Stimulated activated CD4-positive, alpha-beta T cell treated with anti-CD3 and anti-CD28 coated beads, TNF-alpha, amount 100 ng/mL, for 48 hours (primary cell): ENCODE measurements around the gene YPEL3.

Experiments used
- DNase-seq, 3 donors: peaks; one replicate each; pipeline ENCODE4 v3.0.0-alpha.2; 2020; ENCODE audit warnings: low read depth in 3 of 3

Gene YPEL3

DNA sequence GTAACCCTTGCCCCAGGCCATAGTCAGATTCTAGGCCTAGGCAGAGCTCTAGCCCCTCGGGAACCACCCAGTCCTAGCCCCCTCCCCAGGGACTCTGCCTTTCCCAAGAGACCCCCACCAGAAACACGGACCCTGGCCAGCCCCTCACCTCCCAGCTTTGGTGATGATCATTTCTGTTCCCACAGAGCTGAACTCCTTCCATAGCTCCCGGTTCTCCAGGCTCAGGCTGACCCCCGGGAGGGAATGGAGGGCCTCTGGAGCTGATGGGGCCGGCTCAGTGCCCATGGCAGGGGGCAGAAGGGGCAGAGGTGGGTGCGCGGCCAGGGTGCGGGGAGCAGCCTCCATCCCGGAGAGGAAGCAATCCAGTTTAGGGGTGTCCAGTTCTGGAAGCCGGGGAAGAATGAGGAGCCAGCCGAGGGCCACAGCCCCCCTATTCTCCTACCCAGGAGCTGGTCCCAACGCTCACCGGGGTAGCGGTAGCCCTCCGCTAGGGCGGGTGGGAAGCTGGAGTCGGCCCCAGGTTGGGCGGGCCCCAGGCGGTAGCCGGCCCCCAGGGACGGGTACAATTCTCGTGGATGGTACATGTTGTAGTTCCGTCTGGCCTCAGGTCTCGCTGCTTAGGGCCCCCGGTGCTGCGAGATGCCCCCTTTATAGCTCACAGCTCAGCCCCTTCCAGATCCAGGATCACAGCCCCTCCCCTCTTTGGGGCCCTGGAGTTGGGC is 5.2 kb downstream of the YPEL3 start:
- no peak for DNase-seq

DNA sequence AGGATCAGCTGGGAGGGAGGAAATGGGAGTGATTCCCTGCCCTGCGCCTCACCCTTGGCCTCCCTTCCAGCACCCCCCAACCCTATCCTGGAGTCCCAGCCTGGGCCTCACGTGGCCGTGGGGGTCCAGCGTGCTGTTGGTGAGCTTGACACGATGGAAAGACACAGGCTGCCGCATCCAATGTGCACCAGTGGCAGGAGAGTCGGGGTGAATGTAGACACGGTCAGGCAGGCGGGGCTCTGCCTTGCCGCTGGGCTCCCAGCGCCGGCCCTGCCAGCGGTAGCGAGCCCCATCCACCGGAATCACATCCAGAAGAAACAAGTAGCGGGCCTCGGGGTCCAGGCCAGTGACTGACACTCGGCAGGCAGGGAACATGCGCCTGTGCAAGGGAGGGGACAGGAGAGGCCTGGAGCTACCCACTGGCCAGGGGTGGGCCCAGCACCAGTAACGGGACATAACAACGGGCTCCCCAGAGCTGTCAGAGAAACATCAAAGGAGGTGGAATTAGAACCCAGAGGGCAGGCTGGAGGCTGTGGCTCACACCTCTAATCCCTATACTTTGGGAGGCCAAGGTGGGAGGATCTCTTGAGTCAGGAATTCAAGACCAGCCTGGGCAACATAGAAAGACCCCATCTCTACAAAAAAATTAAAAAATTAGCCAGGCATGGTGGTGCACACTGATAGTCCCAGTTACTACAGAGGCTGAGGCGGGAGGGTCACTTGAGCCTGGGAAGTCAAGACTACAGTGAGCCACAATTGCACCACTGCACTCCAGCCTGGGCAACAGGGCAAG is 7.0 kb downstream of the YPEL3 start:
- no peak for DNase-seq

DNA sequence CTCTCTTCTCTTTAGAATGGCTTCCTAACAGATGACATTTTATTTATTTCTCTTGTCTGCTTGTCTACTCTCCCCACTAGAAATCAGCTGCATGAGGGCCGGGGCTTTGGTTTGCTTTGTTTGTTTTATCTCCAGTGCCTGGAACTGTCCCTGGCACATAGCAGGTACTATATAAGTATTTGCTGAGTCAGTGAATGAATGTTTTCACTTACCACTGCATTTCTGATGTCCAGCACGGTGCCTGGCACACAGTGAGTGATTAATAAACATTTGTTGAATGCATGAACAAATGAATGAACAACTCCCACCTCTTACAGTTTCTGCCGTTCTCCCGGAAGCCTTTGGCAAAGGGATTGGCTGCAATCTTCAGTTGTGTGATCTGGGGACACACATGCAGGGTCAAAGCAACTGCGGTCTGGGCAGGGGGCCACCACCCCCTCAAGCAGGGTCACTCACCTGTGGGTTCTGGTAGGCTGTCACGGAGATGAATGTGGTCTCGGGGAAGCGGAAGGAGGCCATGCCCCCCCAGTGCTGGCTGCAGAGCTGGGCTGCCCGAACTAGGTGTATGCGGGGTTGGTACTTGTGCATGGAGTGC is 7.7 kb downstream of the YPEL3 start:
- DNase-seq: no peak

DNA sequence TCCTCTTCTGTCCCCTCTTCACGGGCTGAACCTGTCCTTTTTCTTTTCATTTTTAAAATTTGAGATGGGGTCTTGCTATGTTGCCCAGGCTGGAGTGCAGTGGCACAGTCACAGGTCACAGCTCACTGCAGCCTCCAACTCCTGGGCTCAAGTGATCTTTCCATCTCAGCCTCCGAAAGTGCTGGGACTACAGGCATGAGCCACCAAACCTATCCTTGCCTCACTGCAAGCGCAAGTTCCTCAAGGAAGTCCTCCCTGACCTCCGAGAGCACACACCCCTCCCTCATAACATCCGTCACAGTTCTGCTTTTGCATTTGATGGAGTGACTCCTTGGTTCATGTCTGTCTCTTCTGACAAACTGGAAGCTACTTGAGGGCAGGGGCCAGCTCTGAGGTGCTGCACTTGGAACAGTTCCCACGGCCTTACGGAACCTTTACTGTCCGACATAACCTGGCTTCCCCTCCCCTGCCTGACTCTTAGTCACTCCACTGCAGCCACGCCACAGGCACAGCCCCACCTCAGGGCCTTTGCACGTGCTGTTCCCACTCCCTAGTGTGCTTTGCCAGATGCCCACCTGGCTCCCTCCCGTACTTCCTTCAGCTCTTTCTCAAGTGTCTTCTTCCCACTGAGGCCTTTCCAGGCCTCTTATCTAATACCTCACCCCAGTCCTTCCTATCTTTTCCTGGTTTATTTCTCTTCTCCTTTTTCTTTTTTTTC is 8.7 kb downstream of the YPEL3 start:
- DNase-seq: no peak

DNA sequence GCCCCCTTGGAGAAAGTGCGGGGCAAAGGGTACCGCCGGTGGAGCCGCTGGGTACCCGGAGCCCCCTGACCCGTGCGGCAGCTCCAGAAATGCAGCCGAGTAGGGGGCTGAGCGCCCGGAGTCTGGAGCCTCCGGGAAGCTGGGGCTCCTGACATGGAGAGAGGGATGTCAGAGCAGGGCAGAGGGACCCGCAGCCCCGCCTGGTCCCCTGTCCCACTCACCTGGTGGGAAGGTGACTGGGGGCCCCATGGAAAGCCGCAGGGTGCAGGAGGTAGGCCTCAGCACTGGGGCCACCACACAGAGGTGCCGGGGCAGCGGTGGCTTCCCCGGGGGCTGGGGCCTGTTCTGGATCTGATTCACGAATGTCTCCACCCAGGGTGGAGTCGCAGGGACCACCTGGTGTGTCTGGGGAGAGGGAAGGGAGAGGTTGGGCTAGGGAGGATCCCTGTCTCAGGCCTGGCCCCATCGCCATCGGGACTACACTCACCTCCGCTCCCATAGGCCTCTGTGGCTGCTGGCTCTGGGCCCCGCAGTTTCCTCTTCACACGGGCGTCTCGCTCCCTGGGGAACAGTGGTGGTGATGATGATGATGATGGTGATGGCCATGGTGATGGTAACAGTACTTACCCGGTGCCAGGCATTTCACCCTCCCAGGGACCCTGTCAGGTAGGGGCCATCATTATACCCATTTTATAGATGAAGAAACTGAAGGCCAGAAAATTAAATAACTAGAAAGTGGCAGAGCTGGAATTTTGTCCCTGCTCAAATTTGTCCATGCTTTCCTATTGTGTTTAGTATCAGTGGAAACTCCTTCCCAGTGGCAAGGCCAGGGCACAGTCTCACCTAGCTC is 9.5 kb downstream of the YPEL3 start:
- no peak for DNase-seq

DNA sequence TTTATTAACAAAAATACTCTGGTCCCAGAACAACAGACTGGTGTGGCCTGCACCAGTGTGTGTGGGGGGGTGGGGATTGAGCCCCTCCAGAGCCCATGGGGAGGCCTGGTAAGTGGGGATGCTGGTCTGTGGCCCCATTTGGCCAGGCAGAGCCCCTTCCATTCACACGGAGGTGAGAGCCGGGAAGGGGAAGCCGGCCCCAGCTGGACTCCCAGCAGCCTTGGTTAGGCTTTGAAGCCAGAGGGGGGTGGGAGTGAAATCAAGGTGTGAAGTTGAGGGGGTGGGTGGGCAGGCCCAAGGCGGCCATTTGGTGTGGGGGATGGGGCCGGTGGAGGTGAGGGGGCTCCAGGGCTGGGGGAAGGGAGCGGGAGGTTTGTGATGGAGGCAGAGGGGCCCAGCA is 10.2 kb downstream of the YPEL3 start:
- no peak for DNase-seq

DNA sequence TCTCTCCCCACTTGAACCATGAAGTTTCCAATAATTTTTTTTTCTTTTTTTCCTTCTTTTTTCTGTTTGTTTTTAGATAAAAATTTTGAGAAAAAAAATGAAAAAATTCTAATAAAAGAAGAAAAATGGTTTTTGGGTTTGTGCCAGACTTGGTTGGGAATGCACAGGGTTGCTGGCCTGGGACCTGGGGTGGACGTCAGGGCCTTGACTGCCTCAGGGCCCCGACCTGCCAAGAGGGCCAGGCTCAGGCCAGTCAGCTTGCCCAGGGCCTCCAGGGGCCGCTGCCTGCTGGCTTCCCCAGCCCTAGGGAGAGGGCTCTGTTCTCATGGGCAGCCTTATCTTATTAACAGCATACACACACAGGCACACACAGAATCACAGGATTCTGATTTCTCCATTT is 10.8 kb downstream of the YPEL3 start:
- DNase-seq: no peak

DNA sequence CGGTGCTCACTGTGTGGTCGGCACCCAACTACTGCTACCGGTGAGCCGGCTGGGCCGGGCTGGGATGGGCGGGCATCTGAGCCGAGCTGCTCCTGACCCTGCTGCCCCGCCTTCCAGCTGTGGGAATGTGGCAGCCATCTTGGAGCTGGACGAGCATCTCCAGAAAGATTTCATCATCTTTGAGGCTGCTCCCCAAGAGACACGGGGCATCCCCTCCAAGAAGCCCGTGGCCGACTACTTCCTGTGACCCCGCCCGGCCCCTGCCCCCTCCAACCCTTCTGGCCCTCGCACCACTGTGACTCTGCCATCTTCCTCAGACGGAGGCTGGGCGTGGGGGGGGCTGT is 11.2 kb downstream of the YPEL3 start:
- DNase-seq: no peak

DNA sequence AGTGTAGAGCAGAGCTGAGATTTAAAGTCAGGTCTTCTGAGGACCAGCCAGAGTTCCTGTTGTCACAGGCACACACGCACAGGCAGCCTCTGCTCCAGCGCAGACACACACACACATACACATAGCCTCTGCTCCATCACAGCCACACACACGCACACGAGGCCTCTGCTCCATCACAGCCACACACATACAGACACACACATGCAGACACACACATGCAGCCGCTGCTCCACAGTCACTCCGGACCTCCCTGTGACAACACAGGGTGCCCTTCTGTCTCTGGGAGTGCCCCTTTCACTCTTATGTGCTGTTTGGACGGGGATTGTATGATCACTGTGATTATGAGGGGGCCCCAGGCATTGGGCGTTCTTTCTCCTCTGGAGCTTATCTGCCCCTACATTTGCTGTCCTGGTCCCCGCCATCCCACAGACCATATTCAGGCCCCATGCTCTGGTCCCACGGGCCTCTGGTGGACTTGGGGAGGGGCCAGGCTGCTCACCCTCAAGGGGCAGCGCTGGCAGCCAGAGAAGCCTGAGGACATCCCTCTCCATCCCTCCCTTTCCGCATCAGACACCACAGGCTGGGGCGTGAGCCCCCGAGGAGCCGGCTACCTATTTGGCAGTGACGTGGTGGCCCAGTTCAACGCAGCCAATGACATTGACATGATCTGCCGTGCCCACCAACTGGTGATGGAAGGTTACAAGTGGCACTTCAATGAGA is 11.8 kb downstream of the YPEL3 start:
- no peak for DNase-seq

DNA sequence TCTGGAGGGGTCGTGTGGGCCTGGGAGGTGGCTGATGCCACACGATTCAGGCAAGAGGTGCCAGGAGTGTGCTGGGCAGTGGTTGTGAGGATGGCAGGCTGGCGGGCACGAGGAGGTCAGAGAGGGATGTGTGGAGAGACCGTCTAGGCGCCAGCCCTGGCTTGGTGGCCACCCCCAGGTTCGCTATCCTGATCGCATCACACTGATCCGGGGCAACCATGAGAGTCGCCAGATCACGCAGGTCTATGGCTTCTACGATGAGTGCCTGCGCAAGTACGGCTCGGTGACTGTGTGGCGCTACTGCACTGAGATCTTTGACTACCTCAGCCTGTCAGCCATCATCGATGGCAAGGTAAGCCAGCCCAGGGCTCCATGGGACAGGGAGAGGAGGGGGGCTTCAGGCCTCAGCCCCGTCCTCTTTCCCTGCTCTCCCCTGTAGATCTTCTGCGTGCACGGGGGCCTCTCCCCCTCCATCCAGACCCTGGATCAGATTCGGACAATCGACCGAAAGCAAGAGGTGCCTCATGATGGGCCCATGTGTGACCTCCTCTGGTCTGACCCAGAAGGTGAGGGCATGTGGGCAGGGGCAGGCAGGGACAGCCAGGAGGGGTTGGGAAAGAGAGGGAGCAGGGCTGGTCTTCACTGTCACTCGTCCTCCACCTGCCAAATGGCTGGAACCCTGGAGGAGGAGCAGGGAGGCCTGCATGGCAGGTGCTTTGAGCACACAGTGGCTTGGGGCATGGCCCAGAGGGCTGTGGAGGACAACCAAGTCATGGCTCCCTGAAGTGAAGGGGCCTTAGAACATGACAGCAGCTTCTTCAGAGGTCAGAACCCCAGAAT is 12.6 kb downstream of the YPEL3 start:
- no peak for DNase-seq

DNA sequence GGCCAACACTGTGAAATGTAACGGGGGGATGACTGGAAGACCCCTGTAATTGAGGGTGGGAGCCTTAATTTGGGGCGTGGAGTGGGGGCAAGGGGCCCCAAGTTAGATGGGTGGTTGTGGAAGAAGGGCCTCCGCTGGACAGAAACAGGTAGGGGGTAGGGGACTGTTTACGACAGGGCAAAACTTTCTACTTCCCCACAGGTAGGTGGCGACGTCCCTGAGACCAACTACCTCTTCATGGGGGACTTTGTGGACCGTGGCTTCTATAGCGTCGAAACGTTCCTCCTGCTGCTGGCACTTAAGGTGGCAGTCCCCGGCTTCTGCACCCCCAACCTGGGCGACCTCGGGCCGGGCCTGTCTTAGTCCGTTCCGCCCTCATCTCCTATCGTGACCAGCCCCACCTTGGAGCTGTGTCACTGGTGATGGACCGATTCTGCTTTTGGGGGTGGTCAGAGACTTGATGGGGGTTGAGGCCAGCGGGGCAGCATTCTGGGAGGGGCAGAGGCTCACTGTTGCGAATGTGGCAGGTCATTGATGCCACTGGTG is 13.4 kb downstream of the YPEL3 start:
- no peak for DNase-seq

DNA sequence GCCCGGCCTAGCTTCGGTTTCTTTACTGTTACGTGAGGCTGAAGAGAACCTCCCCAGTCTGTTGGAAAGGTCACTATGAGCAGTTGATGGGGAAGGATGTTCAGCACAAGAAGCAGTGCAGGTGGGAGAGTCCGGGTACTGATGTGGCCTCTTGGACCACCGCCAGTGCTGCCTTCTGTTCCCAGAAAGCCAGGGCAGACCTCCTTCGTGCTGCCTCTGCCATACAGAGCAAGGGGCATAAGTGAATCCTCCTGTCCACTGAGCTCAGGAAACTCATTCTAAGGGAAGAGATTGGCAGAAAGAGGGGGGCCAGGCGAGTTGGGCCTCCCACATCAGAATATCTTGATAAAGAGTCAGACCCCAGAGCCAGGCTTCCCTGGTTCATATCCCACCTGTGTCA is 16.5 kb downstream of the YPEL3 start:
- no peak for DNase-seq

DNA sequence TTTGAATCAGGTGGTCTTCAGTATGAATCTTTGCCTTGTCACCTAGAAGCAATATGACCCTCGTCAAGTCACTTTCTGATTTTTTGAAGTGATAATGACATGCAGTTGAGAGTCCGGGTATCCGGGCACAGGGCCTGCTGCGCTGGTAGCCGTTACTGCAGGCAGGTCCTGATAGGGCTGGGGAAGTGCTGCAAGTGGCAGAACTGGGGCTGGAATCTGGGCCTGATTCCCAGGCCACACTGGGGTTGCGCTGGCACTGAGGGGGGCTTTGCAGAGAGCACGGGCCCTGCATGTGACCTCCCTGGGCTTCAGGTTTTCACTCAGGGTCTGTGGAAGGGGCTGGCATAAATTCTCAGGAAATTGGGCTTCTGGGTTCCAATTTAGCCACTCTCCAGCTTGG is 17.3 kb downstream of the YPEL3 start:
- DNase-seq: no peak

DNA sequence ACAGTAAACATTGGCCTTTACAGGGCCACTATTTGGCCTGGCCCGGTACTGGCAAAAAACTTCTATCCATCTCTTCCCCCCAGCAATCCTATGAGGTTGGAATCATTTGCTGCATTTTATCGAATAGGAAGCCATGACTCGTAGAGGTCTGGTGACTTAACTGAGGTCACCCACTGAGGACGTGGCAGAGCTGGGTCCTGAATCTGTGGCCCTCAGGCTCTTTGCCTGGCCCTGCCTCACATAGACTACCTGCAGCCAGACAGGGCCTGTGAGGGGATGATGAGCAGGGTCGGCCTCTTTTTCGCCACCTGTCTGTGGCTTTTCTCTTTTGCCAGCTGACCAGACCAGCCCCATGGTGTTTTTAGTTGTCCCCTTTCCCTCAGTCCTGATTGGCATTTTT is 18.4 kb downstream of the YPEL3 start:
- no peak for DNase-seq

DNA sequence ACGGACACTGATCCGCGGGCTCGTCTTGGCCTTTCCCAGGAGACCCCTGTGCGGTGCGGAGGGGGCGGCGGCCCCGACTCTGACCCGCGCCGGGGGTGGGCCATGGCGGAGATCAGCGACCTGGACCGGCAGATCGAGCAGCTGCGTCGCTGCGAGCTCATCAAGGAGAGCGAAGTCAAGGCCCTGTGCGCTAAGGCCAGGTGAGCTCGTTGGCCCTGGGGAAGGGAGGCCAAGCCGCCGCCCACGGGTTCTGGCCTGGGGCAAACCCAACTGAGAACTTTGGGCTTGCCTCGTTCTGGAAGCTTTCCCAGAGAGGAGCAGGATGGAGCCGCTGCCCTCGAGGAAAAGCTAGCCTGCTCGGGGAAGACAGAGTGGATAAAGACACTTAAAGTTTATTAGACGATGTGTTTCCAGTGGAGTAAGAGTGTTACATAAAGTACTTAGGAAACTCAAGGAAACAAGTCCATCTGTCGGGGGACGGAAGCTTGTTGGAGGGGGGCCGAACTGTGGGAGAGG is 19.7 kb downstream of the YPEL3 start:
- no peak for DNase-seq

DNA sequence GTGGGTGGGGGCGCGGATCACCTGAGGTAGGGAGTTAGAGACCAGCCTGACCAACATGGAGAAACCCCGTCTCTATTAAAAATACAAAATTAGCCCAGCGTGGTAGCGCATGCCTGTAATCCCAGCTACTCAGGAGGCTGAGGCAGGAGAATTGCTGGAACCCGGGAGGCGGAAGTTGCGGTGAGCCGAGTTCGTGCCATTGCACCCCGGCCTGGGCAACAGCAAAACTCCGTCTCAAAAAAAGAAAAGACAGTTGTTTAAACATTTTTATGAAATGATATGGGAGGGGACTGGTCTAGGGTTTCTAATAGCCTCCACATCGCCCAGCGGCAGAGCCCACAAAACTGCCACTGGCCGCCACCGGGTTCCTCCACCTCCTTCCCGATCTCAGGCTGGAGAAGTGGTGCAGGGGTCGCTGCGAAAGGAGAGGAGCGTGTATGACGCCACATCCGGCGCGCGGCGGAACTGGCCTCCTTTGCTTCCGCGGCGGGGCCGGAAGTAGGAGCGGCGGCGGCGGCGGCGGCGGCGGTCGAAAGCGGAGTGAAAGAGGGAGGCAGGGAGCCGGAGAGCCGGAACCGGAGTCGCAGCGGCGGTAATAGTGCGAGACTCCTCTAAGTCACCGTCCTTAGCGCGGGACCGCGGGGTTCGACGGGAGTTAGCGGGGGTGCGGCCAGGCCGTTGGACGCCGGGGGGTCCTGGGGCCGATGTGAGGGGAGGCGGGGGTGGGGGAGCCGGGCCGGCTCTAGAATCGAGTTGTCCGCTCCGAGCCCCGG is 20.3 kb downstream of the YPEL3 start, which contains the start of gene PPP4C:
Gene PPP4C (plus strand): TSS at position 492 of the 773 bp plus-strand sequence. CDS start 384 bp downstream, outside the sequence.
- DNase-seq: peak; percentile 71 to 90 (median 86)

DNA sequence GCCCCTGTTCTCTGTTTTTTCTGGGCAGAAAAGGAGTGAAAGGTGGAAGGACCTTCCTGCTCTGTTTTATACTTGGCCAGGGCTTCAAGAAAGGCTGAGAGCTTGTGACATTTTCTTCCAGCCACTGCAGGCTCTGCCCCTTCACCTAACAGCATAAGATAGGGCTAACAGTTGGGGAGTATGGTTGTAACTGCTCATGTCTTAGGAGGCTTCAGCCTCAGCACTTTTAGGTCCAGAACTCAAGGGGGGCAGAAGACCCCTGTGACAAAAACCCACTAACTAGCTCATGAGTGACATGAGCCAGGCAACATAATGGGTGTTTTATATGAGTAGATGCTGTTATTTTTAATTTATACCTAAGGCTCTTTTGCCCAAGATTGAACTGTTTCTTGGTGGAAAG is 25.5 kb downstream of the YPEL3 start:
- no peak for DNase-seq
